Neutrophil (primary cell): ENCODE data around the gene DIO3.

Experiments used
- H3K27ac ChIP-seq: fragments of 200-600 bp; sonication (generic); 2 replicates; pipeline ENCODE4 v1.5.1; 2016; ENCODE audit warnings: mild to moderate bottlenecking, moderate library complexity
- H3K27me3 ChIP-seq: fragments of 200-600 bp; sonication (generic); 2 replicates; pipeline ENCODE4 v1.6.0; 2016; ENCODE audit warnings: mild to moderate bottlenecking
- H3K36me3 ChIP-seq: fragments of 200-600 bp; sonication (generic); 2 replicates; pipeline ENCODE4 v1.5.1; 2017
- H3K4me1 ChIP-seq, 2 experiments: fragments of 200-600 bp in 1 of 2; sonication (generic) in 1 of 2; 1 replicate in 1 of 2; 2 replicates in 1 of 2; pipeline versions ENCODE4 v1.5.1 to v1.6.1; 2013 to 2016; ENCODE audit warnings: low read depth in 1 of 2, low read length in 1 of 2, mild to moderate bottlenecking in 1 of 2, moderate library complexity in 1 of 2; ENCODE audit not compliant: control insufficient read depth in 1 of 2, insufficient read depth in 1 of 2
- H3K4me3 ChIP-seq, 2 experiments: fragments of 200-600 bp in 1 of 2; sonication (generic) in 1 of 2; 1 replicate in 1 of 2; 2 replicates in 1 of 2; pipeline ENCODE4 v1.5.1; 2013 to 2016; ENCODE audit warnings: low read depth in 1 of 2, low read length in 1 of 2, mild to moderate bottlenecking in 1 of 2, moderate library complexity in 1 of 2
- H3K9me3 ChIP-seq: fragments of 200-600 bp; sonication (generic); 2 replicates; pipeline ENCODE4 v1.5.1; 2016
- CTCF ChIP-seq: fragments of 200-600 bp; sonication (generic); IDR thresholded peaks from 2 replicates; pipeline ENCODE4 v1.5.1; 2016; ENCODE audit warnings: antibody characterized with exemption

DIO3 gene

GRCh38 chr14:101557811-101558738 lies 3.2 kb upstream of the DIO3 start:
- H3K9me3 ChIP-seq, result peaks cover 20% of the 10 kb centered on the region
- no peak for TF ChIP-seq CTCF
- no peaks in the 10 kb centered on the region for H3K4me1 ChIP-seq
- H3K27ac ChIP-seq, result no peak overlapping the region
- H3K27me3 ChIP-seq, result peaks cover 71% of the 10 kb centered on the region
- no peaks in the 10 kb centered on the region for H3K36me3 ChIP-seq
- H3K4me3 ChIP-seq, result no peak overlapping the region

GRCh38 chr14:101558739-101559240 lies 2.5 kb upstream of the DIO3 start:
- Histone ChIP-seq H3K27me3 (peaks cover 78% of the 10 kb centered on the region), H3K36me3 (no peaks in the 10 kb centered on the region), H3K9me3 (peaks cover 22% of the 10 kb centered on the region), H3K27ac (no peak overlapping the region), H3K4me1 (no peaks in the 10 kb centered on the region), H3K4me3 (no peak overlapping the region)
- no peak for TF ChIP-seq CTCF

- Histone ChIP-seq H3K4me3 (no peak overlapping the region), H3K4me1 (no peaks in the 10 kb centered on the region), H3K9me3 (peaks cover 22% of the 10 kb centered on the region), H3K36me3 (no peaks in the 10 kb centered on the region), H3K27me3 (peaks cover 80% of the 10 kb centered on the region), H3K27ac (no peak overlapping the region)
- TF ChIP-seq CTCF, result no peak
Observed at GRCh38 chr14:101559250-101559623, 2.1 kb upstream of the DIO3 start.

GRCh38 chr14:101559624-101560533 lies 1.4 kb upstream of the DIO3 start:
- no peak overlapping the region for H3K4me3 ChIP-seq
- H3K36me3 ChIP-seq, result no peaks in the 10 kb centered on the region
- peaks cover 22% of the 10 kb centered on the region for H3K9me3 ChIP-seq
- TF ChIP-seq CTCF, result no peak
- peaks cover 85% of the 10 kb centered on the region for H3K27me3 ChIP-seq
- no peaks in the 10 kb centered on the region for H3K4me1 ChIP-seq
- H3K27ac ChIP-seq, result no peak overlapping the region

- TF ChIP-seq CTCF, result no peak
Observed at GRCh38 chr14:101560534-101561113, 671 bp upstream of the DIO3 start.

More at GRCh38 chr14:101560534-101561113, 671 bp upstream of the DIO3 start:
- no peak overlapping the region for H3K27ac ChIP-seq
- H3K27me3 ChIP-seq, result peaks cover 92% of the 10 kb centered on the region
- H3K9me3 ChIP-seq, result peaks cover 22% of the 10 kb centered on the region
- no peak overlapping the region for H3K4me3 ChIP-seq
- H3K4me1 ChIP-seq, result no peaks in the 10 kb centered on the region
- H3K36me3 ChIP-seq, result no peaks in the 10 kb centered on the region
